Sigmoid colon (tissue), 4 donors: ENCODE measurements around the gene ARMH1.

Source experiments
- POLR2AphosphoS5 ChIP-seq, 4 donors: sonication (generic); formaldehyde crosslinking; IDR thresholded peaks; one replicate each; pipeline ENCODE4 v1.6.1; 2017; ENCODE audit warnings: antibody characterized with exemption in 4 of 4
- TF ChIP-seq, protein P1 (sequence below), 4 experiments: fragments of 450-650 bp in 3 of 4; fragments of 200-600 bp in 1 of 4; IDR thresholded peaks; one replicate each; pipeline ENCODE4 v1.5.1; 2016 to 2019; ENCODE audit warnings: antibody characterized with exemption in 4 of 4, mild to moderate bottlenecking in 3 of 4, moderate library complexity in 2 of 4

DNA sequence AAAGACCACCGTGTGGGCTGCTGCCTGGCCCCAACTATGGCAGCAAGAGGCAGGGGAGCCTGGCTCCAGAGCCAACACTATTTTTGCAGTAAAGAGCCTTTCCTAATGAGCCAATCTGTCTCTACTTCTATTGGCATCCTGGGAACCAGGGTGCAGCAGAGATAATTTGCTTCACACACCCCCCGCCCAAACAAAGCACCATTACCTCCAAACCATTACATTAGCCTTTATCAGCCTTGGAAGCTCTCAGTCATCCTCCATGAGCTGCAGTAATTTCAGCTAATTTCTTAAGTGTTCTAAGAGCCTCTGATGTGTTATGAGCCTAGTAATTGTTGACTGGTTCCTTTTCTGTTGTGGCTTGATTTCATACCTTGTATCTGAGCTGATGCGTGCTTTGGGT is 21.6 kb downstream of the ARMH1 start:
- TF ChIP-seq, protein P1, sequence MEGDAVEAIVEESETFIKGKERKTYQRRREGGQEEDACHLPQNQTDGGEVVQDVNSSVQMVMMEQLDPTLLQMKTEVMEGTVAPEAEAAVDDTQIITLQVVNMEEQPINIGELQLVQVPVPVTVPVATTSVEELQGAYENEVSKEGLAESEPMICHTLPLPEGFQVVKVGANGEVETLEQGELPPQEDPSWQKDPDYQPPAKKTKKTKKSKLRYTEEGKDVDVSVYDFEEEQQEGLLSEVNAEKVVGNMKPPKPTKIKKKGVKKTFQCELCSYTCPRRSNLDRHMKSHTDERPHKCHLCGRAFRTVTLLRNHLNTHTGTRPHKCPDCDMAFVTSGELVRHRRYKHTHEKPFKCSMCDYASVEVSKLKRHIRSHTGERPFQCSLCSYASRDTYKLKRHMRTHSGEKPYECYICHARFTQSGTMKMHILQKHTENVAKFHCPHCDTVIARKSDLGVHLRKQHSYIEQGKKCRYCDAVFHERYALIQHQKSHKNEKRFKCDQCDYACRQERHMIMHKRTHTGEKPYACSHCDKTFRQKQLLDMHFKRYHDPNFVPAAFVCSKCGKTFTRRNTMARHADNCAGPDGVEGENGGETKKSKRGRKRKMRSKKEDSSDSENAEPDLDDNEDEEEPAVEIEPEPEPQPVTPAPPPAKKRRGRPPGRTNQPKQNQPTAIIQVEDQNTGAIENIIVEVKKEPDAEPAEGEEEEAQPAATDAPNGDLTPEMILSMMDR (IDR thresholded peaks at IDR 0.05): no peak
- TF ChIP-seq POLR2AphosphoS5 (IDR thresholded peaks at IDR 0.05): no peak
